GM21723 (cell line): ENCODE results near the gene CHI3L2.
"Not testable (repeated sequence)": the region's sequence is repeated elsewhere in the genome, so short reads cannot be mapped to it uniquely, and the experiment has no call there.

Experiments
- ATAC-seq: cut with Tn5 transposase; IDR thresholded peaks from one replicate; pipeline ENCODE4 v1.9.1; 2021; ENCODE audit warnings: mild to moderate bottlenecking, moderate library complexity; ENCODE audit not compliant: unreplicated experiment

The CHI3L2 gene

GRCh38 chr1:111201275-111202090 is 26.0 kb upstream of the CHI3L2 start:
- ATAC-seq: no peak

GRCh38 chr1:111202366-111202706 is 25.2 kb upstream of the CHI3L2 start:
- no peak for ATAC-seq

GRCh38 chr1:111202707-111203623 is 24.5 kb upstream of the CHI3L2 start:
- ATAC-seq: no peak

- peak; percentile 59 for ATAC-seq
Observed at GRCh38 chr1:111203681-111204200, 23.8 kb upstream of the CHI3L2 start.

DNA sequence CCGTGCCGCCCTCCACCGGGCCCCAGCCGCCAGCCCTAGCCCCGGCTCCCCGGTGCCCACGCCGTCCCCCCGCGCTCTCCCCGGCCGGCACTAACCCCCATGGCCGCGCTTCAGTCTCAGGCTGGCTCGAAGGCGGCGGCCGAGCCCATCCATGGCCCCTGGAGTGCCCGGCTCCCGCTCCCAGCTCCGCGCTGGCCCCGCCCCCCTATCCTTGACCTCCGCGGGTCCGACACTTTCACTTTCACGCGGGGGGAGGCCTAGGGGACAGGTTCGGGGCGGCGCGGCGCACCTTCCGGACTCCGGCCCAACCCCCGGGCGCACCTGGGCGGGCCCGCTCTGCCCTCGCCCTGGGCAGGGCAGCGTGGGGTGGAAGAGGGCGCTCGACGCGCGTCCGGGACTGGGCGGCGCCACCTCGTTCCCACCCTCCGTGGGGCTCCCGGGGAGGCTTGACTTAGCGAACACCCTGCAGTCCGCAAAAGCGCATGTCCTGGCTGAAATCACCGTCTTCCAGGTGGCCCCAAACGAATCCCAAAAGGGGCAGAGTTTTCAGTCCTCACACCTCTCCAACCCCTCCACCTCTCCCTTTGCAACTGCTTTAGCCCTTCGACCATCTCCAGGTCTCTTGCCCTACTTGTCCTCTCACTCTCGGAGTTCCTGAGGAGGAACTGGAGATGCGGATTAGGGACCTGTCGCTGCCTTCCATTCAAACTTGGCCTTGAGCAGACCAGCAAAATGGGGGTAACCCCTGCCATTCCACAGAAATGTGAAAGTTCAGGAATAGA is 23.1 kb upstream of the CHI3L2 start:
- ATAC-seq: peak; percentile 66

DNA sequence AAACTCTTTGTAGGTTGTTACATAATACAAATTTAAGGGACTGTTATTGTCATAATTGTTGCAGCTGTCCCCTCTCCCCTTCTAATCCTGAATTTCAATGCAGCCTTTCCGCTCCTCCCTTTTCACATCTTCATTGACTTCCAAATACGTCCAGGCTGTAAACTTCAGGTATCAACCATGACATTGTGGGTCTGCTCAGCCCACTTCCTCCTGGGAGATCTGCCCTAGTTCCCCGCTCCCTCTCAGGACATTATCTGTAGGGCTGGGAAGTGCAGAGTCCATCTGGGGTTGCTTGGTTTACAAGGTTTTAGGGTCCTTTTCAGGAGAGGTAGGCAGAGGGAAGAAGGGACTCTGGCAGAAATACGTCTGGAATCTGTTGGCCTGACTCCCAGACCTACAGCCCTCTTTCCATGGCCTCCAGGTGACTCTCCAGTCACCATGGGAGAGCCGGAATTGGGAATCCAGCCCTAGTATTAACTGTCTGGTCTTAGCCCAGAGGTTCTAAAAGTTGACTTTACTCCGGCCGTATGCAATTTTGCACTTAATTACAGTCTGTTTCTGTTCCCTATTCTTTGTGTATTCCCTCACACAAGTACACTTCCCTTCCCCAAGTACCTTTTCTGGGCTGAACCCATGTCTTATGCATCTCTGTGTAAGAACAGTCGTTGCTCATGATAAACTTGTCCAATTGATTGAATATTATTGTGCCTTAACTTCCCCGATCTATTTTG is 22.4 kb upstream of the CHI3L2 start:
- no peak for ATAC-seq

DNA sequence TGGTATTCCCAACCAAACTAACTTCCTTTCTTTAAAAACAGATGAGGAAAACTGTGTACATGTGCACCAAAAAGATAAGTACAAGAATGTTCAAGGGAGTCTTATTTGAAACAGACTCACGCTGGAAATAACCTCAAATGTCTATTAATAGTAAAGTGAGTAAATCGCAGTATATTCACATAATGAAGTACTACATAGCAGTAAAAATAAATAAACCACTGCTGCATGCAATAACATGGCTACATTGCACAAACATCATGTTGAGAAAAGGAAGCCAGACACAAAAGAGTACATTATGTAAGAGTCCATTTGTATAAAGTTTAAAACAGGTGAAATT is 21.8 kb upstream of the CHI3L2 start:
- ATAC-seq: no peak

- ATAC-seq: no peak
Observed at GRCh38 chr1:111208921-111209320, 18.6 kb upstream of the CHI3L2 start.

DNA sequence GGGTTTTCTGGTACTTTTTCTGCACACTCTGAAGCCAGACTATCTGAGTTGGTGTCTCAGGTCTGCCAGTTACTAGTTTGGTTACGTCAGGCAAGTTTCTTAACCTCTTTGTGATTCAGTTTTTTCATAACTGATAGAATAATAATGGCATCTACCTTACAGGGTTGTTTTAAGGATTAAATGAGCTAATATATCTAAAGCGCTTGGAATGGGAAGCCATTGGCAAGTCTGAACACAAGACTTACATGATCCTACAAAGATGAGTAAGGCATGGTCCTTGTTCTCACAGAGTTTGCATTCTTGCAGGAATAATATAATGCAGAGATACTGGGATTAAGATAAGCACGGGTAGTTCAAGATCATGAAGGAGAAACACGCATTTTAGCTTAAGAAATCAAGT is 17.9 kb upstream of the CHI3L2 start:
- no peak for ATAC-seq

- ATAC-seq: no peak
Observed at GRCh38 chr1:111211921-111212320, 15.6 kb upstream of the CHI3L2 start.

- no peak for ATAC-seq
Observed at GRCh38 chr1:111212634-111213335, 14.7 kb upstream of the CHI3L2 start.

DNA sequence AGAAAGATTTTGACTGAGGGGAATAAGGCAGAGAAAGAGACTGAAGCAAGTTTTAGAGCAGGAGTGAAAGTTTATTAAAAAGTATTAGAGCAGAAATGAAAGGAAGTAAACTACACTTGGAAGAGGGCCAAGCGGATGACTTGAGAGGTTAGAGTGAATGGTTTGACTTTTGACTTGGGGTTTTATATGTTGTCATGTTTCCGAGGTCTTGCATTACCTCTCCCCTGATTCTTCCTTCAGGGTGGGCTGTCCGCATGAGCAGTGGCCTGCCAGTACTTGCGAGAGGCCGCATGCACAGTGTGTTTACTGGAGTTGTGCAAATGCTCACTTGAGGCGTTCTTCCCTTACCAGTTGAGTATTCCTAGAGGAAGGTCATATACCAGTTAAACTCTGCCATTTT is 14.1 kb upstream of the CHI3L2 start:
- no peak for ATAC-seq

DNA sequence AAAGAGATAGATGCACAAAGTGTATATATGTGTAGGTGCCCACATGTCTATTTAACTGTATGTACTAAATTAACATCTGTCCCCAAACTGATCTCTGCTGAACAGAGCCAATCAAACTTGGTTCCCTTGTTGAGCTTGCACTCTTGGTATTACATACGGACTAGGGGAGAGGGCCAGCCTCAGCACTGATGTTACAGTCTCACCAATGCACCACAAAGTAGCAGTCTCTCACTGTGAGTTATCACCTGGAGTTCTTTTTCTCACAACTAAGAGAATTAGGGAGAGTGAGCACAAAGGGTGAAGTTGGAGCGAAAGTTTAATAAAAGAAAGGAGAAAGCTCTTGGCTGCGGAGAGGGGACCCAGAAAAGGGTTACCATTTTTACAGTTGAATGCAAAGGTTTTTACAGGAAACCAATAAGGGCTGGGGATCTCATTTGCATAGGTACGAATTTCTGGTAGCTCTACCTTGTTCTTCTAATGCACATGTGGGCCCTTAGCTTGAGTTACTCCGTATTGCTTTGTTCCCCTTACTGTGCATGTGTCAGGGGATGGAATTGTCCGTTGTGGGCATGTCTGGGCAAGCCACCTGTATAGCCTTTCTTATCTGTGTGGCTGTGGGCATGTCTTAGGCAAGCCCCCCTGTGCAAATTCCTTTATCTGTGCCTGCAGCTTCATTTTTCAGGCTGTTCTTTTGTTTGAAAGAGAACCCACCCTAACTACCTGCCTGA is 13.3 kb upstream of the CHI3L2 start:
- ATAC-seq: no peak

- no peak for ATAC-seq
Observed at GRCh38 chr1:111214884-111215283, 12.6 kb upstream of the CHI3L2 start.

- ATAC-seq: not testable (repeated sequence)
Observed at GRCh38 chr1:111215285-111215684, 12.2 kb upstream of the CHI3L2 start.

DNA sequence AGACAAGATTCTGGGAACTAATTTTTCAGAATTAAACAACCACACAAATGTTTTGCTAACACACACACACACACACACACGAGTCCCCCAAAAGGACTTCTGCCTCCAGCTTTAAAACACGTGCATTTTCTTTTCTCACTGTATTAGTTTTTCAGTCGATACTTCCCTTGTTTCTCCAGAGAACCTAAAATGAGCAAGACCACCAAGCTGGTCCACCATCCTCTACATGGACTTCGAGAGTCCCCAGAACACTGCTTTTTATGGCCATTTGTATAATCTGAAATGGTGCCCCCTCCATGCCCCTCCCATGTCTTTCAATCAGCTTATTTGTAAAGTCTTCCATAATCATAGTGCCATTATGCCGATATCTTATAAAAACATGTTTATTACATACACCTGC is 10.8 kb upstream of the CHI3L2 start:
- ATAC-seq: no peak

GRCh38 chr1:111217183-111217910 is 10.2 kb upstream of the CHI3L2 start:
- no peak for ATAC-seq

DNA sequence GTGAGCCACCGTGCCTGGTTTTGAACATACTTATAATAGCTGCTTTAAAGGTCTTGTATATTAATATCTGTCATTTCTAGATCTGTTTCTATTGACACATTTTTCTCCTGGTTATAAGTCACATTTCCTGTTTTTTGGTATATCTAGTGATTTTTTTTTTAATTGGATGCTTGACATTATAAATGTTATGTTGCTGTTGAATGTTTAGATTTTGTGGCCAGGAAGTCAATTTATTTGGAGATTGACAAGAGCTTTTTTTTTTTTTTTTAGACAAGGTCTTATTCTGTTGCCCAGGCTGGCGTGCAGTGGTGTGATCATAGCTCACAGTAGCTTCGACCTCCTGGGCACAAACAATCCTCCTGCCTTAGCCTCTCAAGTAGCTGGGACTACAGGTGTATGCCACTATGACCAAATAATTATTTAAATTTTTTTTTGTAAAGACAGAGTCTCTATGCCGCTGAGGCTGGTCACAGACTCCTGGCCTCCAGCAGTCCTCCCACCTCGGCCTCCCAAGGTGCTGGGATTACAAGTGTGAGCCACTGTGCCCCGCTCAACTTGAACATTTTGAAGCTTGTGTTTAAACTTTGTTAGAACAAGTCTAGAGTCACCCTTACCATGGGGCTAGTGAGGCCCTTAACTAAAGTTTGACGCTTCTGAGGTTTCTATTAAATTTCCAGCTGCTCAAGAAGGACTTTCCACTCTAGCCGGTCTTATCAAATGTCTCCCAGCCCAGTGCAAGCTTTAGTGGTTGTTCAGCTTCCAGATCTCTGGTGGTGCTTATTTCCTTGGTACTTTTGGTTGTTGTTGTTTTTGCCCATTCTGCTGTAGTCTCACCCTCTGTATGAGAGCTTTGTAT is 8.6 kb upstream of the CHI3L2 start:
- ATAC-seq: peak; percentile 1
